ENCODE results near the gene TTC36. TPM values are rescaled to one million over a fixed set of nuclear protein-coding genes. Genes with fewer than 3 reads are reported as not detected.

The TTC36 gene
- total and polyA plus RNA-seq, 9 of the 15 experiments (the other 6 are each of a cell fraction or from before 2014, with no cell fraction given) = 0.22 to 0.23 TPM; not detected in 7

DNA sequence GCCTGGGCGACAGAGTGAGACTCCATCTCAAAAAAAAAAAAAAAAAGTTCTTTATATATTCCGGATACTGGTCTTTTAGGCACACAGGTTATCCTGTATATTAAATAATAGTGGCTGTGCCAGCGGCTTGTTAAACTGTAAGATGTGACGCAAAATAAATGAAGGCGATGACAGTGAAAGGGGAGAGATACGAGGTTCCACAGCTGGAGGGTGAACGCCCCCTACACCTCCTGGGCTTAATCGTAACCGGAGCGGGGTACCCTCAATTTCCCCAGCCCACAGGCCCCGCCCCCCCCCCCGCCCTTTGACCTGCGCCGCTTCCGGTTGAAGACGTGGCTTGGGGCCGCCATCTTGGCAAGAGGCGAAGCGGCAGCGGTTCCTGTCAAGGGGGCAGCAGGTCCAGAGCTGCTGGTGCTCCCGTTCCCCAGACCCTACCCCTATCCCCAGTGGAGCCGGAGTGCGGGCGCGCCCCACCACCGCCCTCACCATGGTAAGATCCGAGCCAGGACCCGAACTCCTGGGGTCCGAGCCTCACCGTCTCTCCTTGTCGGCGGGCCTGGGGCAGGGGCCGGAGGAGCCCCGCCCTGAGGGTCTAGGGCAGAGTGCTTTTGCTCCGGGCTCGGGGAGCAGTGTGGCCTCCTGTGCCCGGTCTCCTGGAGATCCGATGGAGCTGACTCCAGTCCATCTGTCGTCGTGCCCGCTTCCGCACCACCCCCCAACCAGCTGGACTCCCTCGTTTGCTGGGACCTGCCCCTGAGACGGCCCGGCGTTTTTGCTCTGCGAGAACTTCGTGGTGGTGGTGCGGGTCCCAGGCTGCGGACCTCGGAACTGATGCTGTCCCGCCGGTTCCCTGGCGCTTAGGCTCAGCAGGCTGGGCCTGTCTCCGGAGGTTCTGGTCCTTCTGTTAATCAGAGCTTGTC lies 45.0 kb downstream of the TTC36 start, which contains the start of gene ARCN1 (continued):
- no peak for TF ChIP-seq ATF3 (IDR thresholded peaks at IDR 0.05)
- TF ChIP-seq ATF3 (CRISPR knock-in tag; conservative IDR thresholded peaks at IDR 0.05) = no peak
- no peak for TF ChIP-seq RFX7 (CRISPR knock-in tag; IDR thresholded peaks at IDR 0.05)
- no peak for TF ChIP-seq ATF1 (CRISPR knock-in tag; IDR thresholded peaks at IDR 0.05)
- TF ChIP-seq ATF1 (tag; IDR thresholded peaks at IDR 0.05) = no peak
- no peak for TF ChIP-seq L3MBTL2 (IDR thresholded peaks at IDR 0.05)
- no peak for TF ChIP-seq RERE (CRISPR knock-in tag; IDR thresholded peaks at IDR 0.05; ENCODE audit: borderline replicate concordance)
- no peak for TF ChIP-seq TEAD4 (IDR thresholded peaks at IDR 0.05; ENCODE audit: low read length)
- TF ChIP-seq TEAD4 (CRISPR knock-in tag; IDR thresholded peaks at IDR 0.05; ENCODE audit: borderline replicate concordance) = no peak
- TF ChIP-seq BCOR (IDR thresholded peaks at IDR 0.05) = no peak
- no peak for TF ChIP-seq FOXJ2 (tag; IDR thresholded peaks at IDR 0.05)
- TF ChIP-seq GTF2F1 (IDR thresholded peaks at IDR 0.05; ENCODE audit: low read depth, low read length) = no peak
- TF ChIP-seq, protein P1, sequence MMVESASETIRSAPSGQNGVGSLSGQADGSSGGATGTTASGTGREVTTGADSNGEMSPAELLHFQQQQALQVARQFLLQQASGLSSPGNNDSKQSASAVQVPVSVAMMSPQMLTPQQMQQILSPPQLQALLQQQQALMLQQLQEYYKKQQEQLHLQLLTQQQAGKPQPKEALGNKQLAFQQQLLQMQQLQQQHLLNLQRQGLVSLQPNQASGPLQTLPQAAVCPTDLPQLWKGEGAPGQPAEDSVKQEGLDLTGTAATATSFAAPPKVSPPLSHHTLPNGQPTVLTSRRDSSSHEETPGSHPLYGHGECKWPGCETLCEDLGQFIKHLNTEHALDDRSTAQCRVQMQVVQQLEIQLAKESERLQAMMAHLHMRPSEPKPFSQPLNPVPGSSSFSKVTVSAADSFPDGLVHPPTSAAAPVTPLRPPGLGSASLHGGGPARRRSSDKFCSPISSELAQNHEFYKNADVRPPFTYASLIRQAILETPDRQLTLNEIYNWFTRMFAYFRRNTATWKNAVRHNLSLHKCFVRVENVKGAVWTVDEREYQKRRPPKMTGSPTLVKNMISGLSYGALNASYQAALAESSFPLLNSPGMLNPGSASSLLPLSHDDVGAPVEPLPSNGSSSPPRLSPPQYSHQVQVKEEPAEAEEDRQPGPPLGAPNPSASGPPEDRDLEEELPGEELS (CRISPR knock-in tag; IDR thresholded peaks at IDR 0.05; ENCODE audit: borderline replicate concordance) = no peak
- no peak for TF ChIP-seq NFATC3 (IDR thresholded peaks at IDR 0.05)
- TF ChIP-seq WHSC1 (IDR thresholded peaks at IDR 0.05; ENCODE audit: low read length) = no peak
- TF ChIP-seq MNT (conservative IDR thresholded peaks at IDR 0.05) = no peak
- no peak for TF ChIP-seq ETS1 (conservative IDR thresholded peaks at IDR 0.05; ENCODE audit: control insufficient read depth, low read depth, low read length)
